ENCODE results near the gene IVNS1ABP. TPM values are rescaled to one million over a fixed set of nuclear protein-coding genes. Genes with fewer than 3 reads are reported as not detected.

IVNS1ABP gene
- total and polyA plus RNA-seq, 2 of the 13 experiments (the other 11 are each of a cell fraction or from before 2014, with no cell fraction given), result 49.1 to 51.7 TPM

DNA sequence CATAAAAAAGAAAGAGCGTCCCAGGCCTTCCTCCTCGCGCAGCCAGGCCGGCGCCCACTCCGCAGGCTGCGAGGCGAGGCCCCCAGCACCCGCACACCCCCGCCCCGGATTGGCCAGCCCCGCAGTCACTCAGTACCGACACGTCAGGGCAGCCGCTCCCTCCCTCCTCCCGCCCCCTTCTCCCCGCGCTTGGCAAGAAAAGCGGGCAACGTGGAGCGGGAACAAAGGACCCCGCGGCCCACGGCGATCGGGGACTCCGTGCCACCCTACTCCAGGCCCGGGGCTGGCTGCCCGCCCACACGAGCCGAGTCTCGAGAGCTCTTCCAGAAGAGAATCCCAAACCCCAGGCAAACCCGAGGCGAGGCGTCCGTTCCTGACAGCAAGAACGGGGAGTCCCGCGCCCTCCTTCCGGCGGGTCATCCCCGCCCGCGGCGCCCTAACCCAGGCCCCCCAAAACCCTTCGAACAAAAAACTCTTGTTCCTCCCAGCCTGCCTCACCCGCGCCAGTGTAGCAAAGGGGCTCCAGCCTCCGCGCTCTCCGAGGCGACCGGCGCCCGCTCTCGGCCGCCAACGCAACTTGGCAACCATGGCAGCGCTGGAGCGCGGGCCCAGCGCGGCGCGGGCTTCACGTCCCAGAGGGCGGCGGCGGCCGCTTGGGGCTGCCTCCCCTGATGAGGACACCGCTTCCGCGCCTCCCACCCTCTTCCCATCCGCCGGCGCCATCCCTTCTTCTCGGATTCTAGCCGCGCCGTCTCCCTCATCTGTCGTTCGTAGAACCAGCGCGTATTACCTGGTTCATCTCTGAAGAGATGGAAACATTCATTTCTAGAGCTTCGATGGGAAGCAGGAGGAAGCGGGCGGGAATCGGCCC, 645 bp downstream of the IVNS1ABP start (continued):
- TF ChIP-seq HNRNPK (IDR thresholded peaks at IDR 0.05; ENCODE audit: low read depth, low read length, poor library complexity, severe bottlenecking), result no peak
- peak; percentile 45; the same call in 1 of the 2 replicates for TF ChIP-seq ZSCAN12 (CRISPR knock-in tag; IDR thresholded peaks at IDR 0.05)
- no peak; the same call in 1 of the 2 replicates for TF ChIP-seq ZC3H13 (CRISPR knock-in tag; IDR thresholded peaks at IDR 0.05)
- TF ChIP-seq SMAD9 (CRISPR knock-in tag; IDR thresholded peaks at IDR 0.05), result no peak
- no peak for TF ChIP-seq STAT5B (CRISPR knock-in tag; IDR thresholded peaks at IDR 0.05)
- no peak for TF ChIP-seq CREB3 (CRISPR knock-in tag; IDR thresholded peaks at IDR 0.05)
- no peak for TF ChIP-seq ZNF616 (CRISPR knock-in tag; IDR thresholded peaks at IDR 0.05; ENCODE audit: low read depth)
- no peak for TF ChIP-seq TCF7L2 (IDR thresholded peaks at IDR 0.05; ENCODE audit: low read depth, low read length)
- TF ChIP-seq ERF (CRISPR knock-in tag; IDR thresholded peaks at IDR 0.05), result 0 out of 2 replicates have a peak, but pooled peaks have one; percentile 25
- TF ChIP-seq MEIS2 (CRISPR knock-in tag; IDR thresholded peaks at IDR 0.05), result no peak
- TF ChIP-seq IRF2 (CRISPR knock-in tag; IDR thresholded peaks at IDR 0.05), result peak; percentile 36; the same call in 1 of the 2 replicates
- no peak for TF ChIP-seq SMARCC2 (IDR thresholded peaks at IDR 0.05)
- TF ChIP-seq, protein P1, sequence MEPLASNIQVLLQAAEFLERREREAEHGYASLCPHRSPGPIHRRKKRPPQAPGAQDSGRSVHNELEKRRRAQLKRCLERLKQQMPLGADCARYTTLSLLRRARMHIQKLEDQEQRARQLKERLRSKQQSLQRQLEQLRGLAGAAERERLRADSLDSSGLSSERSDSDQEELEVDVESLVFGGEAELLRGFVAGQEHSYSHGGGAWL (CRISPR knock-in tag; IDR thresholded peaks at IDR 0.05), result no peak
- TF ChIP-seq TOE1 (CRISPR knock-in tag; IDR thresholded peaks at IDR 0.05), result no peak
- no peak for TF ChIP-seq TP53 (CRISPR knock-in tag; conservative IDR thresholded peaks at IDR 0.05)
- no peak; the same call in 1 of the 2 replicates for TF ChIP-seq CBFB (CRISPR knock-in tag; IDR thresholded peaks at IDR 0.05)
- TF ChIP-seq ZNF432 (CRISPR knock-in tag; IDR thresholded peaks at IDR 0.05; ENCODE audit: borderline replicate concordance), result no peak
- no peak for TF ChIP-seq ZNF513 (CRISPR knock-in tag; conservative IDR thresholded peaks at IDR 0.05)
- no peak for TF ChIP-seq ATAD3A (CRISPR knock-in tag; IDR thresholded peaks at IDR 0.05)
- TF ChIP-seq ZFP41 (CRISPR knock-in tag; IDR thresholded peaks at IDR 0.05; ENCODE audit: borderline replicate concordance), result no peak
- no peak for TF ChIP-seq SMYD3 (CRISPR knock-in tag; IDR thresholded peaks at IDR 0.05)
- TF ChIP-seq, protein P2, sequence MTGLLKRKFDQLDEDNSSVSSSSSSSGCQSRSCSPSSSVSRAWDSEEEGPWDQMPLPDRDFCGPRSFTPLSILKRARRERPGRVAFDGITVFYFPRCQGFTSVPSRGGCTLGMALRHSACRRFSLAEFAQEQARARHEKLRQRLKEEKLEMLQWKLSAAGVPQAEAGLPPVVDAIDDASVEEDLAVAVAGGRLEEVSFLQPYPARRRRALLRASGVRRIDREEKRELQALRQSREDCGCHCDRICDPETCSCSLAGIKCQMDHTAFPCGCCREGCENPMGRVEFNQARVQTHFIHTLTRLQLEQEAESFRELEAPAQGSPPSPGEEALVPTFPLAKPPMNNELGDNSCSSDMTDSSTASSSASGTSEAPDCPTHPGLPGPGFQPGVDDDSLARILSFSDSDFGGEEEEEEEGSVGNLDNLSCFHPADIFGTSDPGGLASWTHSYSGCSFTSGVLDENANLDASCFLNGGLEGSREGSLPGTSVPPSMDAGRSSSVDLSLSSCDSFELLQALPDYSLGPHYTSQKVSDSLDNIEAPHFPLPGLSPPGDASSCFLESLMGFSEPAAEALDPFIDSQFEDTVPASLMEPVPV (CRISPR knock-in tag; IDR thresholded peaks at IDR 0.05), result no peak
- no peak for TF ChIP-seq RFX5 (IDR thresholded peaks at IDR 0.05; ENCODE audit: low read depth, low read length)

Measured in HepG2 (cell line).